Hepatocyte (in vitro differentiated cells): Measurements from ENCODE around the gene DSCAM.

Experiments used
- CTCF ChIP-seq: fragments of 200-600 bp; sonication (generic); IDR thresholded peaks from 2 replicates; pipeline ENCODE4 v1.5.1; 2016; ENCODE audit warnings: antibody characterized with exemption, mild to moderate bottlenecking; ENCODE audit not compliant: poor library complexity
- EZH2 ChIP-seq: fragments of 200-600 bp; sonication (generic); IDR thresholded peaks from 2 replicates; pipeline ENCODE4 v1.6.1; 2016; ENCODE audit warnings: antibody characterized with exemption, mild to moderate bottlenecking, borderline replicate concordance

GRCh38 chr21:40689217-40689616, 157.7 kb downstream of the DSCAM start:
- TF ChIP-seq CTCF (no peak), EZH2 (no peak)
